Measurements from ENCODE around the gene ARFGEF3.

Gene ARFGEF3

GRCh38 chr6:138241381-138241780, 79.6 kb downstream of the ARFGEF3 start:
- no peak for DNase-seq

DNA sequence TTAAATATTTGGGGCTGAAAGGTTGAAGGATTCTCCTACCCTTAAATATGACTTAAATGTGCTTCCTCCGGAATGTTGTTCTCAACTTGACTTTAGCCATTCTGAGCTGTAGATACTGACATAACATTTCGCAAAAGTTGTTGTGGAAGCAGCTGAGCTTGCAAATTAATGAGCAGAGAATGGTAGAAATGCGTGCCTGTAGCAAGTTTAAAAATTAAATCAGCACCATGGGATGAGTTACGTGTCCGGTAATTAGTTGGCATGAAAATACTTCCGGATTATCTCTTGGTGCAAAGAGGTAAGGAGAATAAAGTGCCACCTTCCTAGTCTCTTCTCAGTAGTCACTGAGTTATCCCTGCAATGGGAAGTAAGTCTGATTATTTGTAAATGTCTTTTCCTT, 80.2 kb downstream of the ARFGEF3 start:
- no peak for DNase-seq

- DNase-seq, result no peak
Measured at GRCh38 chr6:138242987-138243592, 81.4 kb downstream of the ARFGEF3 start.

- no peak for DNase-seq
Measured at GRCh38 chr6:138245751-138246150, 84.0 kb downstream of the ARFGEF3 start.

DNA sequence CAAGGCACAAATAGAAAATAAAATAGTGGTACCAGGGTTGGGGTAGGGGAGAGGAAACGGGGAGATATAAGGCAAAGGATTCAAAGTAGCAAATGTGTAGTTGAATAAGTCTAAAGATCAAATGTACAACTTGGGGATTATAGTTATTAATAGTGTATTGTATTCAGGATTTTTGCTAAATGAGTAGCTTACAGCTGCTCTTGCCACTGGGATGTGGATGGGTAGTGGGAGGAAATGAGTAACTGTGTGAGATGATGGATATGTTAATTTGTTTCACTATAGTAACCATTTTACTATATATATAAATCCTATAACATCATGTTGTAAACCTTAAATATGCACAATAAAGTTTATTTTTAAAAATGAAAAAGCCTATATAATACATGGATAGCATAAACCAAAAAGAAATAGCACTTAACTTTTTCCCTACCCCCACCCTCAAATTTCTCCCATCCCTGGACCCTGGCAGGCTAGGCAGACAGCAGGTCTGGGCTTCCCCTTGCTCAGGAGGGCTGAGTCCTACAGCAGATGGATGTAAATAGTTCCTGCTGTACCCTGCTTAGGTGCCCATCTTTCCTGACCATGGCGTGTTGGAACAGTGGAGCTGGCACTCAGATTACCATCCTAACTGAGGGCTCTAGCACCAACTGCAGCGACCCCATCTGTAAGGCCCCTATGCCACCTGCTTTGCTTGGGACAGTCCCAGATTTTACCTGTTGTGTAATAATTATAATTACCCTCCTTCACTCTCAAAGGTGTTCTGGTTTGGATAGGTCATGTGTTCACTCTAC, 85.1 kb downstream of the ARFGEF3 start:
- DNase-seq, result no peak

- no peak for DNase-seq
Measured at GRCh38 chr6:138248011-138248410, 86.3 kb downstream of the ARFGEF3 start.

DNA sequence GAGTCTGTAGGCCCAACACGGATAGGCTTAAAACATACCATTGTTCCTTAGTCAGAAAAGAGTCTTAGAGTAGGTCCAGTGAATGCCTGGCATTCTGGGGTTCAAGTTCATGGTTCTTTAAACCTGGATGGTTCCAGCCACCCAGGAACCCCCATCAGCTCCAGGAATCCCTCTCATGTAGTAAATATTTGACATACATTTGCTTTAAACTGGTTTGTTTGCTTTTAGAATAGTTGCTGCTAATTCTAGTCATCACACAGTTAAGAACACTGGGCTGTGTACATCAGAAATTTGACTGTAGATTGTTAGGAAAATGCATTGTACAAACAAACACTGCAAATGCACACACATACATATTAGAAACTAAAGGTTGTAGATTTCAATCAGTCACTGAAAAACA, 87.1 kb downstream of the ARFGEF3 start:
- no peak for DNase-seq

DNA sequence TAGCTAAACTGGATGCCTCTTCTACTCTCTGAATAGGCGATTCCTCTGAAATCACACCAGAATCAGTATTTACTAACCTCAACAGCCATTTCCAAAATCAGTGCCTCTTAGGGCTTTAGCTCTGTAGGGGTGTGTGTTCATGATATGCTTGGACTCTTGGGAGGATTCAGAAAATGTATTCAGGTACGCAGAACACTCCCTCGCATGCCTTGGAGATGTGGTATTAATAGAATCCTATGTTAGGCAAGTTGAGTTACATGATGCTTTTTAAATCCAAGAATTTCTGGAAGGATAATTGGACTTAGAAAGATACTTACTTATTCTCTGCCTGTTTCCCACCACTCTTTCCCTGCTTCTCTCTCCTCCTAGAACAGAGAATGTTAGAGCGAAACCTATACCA, 88.3 kb downstream of the ARFGEF3 start:
- no peak for DNase-seq

GRCh38 chr6:138250513-138251247, 88.9 kb downstream of the ARFGEF3 start:
- DNase-seq, result no peak

- no peak for DNase-seq
Measured at GRCh38 chr6:138253731-138254130, 92.0 kb downstream of the ARFGEF3 start.

DNA sequence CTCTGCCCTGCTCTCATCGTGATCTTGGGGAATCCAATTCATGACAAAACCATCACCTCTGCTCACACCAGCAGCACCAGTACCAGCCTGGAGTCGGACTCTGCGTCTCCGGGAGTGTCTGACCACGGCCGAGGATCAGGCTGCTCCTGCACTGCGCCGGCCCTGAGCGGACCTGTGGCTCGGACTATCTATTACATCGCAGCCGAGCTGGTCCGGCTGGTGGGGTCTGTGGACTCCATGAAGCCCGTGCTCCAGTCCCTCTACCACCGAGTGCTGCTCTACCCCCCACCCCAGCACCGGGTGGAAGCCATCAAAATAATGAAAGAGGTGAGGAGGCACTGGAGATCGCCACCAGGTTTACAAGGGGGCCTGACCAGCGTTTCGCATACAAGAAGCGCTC, 93.7 kb downstream of the ARFGEF3 start:
- DNase-seq, result no peak

DNA sequence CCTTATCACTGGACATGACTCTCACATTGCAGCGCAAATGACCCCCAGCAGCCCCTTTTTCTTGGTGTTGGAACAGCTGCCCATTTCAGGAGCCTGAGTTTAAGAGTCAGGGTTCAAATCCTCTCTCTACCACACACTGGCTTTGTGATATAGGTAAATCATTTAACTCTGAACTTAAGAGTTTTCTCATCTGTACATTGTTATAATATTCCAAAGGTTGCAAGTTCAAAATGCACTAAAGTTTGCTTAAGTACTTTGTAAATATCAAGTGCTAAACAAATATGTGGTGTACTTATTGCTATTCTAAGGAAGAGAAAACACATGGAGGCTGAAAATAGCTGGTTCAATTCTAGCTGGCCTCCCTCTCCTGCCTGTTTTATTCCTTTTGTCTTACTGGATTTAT, 95.9 kb downstream of the ARFGEF3 start:
- DNase-seq, result no peak

DNA sequence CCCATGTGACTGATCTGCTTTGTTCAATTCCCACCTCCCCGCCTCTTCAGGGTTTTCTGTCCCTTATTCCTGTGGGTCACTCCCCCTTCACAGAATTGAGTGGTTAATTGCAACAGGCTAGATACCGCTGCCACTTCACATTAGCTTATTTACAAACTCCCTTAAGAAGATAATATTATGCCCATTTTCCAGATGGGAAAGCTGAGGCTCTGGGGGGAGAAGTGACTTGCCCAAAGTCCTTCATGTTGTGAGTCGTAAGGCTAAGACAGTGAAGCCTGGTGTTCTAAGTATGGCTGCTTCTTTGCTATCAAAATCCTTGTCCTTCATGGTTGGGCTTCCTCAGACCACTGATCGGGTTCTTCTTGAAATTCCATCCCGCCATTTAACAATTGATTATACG, 96.5 kb downstream of the ARFGEF3 start:
- no peak for DNase-seq

DNA sequence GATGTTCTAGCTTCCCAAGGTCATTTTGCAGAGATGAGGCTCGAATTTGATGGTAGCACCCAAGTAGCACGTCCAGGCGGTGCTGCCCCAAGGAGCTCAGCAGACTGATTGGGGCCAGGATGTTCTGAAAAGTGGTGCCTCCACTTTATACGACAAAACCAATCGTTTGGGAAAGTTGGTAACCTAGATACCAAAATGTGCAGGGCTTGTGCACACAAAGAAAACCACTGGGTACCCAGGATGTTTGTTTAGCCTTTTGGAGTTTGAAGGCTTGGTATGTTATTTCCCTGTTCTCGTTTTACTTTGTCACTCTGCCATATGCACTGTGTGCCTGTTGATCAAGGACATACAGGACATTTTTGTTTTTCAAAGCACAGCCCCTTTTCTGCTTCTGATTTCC, 97.3 kb downstream of the ARFGEF3 start:
- no peak for DNase-seq

- no peak for DNase-seq
Measured at GRCh38 chr6:138261116-138261780, 99.5 kb downstream of the ARFGEF3 start.

GRCh38 chr6:138263963-138264362, 102.2 kb downstream of the ARFGEF3 start:
- DNase-seq, result no peak

GRCh38 chr6:138264372-138264880, 102.7 kb downstream of the ARFGEF3 start:
- DNase-seq, result peak; percentile 10

DNA sequence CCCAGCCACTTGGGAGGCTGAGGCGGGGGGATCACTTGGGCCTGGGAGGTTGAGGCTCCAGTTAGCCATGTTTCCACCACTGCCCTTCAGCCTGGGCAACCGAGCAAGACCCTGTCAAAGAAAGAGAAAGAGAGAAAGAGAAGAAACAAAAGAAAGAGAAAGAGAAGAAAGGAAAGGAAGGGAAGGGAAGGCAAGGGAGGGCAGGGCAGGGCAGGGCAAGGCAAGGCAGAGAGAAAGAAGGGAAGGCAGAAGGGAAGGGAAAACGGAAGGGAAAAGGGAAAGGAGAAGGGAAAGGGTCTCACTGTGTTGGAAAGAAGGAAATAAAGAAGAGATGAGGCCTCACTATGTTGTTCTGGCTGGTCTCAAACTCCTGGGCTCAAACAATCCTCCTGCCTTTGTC, 104.4 kb downstream of the ARFGEF3 start:
- DNase-seq, result no peak

DNA sequence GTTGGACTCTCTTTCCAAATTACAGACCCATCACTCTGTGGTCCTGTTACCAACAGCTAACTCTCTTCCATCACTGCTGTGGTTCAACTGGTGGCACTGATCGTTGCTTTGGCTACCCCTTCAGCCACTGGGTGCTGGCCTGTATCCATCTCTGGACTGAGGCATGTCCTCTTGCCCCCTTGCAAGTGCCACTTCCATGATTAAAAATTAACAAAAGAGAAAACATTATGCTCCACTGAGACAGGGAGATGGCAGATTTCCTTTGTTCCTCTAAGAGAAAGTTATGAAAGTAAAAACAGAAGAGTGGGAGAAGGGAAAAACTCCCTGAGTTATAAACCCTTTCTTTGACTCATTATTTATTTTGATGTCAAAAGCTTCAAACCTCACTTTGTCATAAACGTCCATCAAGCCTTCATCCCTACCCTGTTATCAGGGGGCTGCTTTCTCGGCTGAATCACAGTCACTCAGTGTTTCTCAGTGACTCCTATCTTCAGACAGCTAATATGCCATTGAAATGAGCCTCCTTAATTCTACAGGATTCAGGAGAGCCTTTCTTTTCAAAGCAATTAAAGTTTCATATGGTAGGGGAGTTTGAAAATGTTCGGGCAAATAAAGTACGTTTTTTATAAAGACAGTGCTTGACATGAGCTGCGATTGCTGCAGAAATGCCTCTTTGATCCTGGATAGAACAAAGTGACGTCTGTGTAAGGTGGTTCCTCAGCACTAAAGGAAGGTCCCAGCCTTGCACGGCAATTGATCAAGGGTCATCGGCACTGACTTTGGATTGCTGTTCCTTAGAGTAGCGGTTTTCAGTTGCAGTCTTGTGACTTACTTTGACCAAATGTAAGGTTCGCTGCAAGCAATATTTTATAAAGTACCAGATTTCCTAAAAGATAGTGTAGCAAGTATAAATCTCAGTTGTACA, 106.5 kb downstream of the ARFGEF3 start:
- no peak for DNase-seq

- DNase-seq, result no peak
Measured at GRCh38 chr6:138271451-138271850, 109.7 kb downstream of the ARFGEF3 start.

DNA sequence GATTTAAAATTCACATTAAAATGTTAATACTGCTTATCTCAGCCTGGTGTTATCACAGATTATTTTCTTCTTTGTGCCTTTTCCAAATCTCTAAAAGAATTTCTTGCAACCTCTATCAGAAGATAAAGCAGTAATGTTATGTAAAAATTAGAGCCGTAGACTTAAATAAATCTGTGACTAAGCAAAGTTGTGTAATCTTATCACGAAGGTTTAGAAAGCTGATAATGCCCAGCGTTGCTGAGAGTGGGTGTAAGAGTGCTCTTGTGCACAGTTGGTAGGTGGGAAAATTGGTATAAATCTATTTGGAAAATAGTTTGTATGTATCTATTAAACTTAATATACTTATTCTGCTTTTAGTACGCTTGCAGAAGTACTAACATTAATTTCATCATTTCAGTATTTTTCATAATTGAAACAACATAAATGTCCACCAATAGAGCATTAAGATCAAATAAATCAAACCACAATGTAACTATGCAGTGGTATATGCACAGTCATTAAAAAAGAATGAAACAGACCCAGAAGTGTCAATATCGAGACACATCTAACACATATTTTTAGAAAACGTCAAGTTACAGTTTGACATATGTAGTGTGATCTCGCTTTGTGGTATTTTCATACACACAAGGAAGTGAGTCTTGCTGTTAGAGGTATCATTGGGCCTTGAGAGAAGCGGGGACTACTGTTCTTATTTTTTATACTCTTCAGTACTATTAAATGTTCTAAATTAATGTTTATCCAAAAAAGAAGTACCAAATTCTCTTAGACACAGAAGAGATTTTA, 111.0 kb downstream of the ARFGEF3 start:
- DNase-seq, result no peak

All from RPMI8226 (cell line).